PC-9 (cell line): ENCODE results near the gene MRPS34.

ENCODE experiments used
- EZH2 ChIP-seq: fragments of 200-600 bp; sonication (generic); IDR thresholded peaks from 2 replicates; pipeline ENCODE4 v1.8.0; 2017; ENCODE audit warnings: antibody characterized with exemption, low read depth
- TF ChIP-seq, protein P1 (sequence below): fragments of 200-600 bp; sonication (generic); conservative IDR thresholded peaks from 2 replicates; pipeline ENCODE4 v1.6.1; 2017; ENCODE audit warnings: mixed run types, antibody characterized with exemption, mild to moderate bottlenecking, moderate library complexity

- TF ChIP-seq, protein P1, sequence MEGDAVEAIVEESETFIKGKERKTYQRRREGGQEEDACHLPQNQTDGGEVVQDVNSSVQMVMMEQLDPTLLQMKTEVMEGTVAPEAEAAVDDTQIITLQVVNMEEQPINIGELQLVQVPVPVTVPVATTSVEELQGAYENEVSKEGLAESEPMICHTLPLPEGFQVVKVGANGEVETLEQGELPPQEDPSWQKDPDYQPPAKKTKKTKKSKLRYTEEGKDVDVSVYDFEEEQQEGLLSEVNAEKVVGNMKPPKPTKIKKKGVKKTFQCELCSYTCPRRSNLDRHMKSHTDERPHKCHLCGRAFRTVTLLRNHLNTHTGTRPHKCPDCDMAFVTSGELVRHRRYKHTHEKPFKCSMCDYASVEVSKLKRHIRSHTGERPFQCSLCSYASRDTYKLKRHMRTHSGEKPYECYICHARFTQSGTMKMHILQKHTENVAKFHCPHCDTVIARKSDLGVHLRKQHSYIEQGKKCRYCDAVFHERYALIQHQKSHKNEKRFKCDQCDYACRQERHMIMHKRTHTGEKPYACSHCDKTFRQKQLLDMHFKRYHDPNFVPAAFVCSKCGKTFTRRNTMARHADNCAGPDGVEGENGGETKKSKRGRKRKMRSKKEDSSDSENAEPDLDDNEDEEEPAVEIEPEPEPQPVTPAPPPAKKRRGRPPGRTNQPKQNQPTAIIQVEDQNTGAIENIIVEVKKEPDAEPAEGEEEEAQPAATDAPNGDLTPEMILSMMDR: no peak
- no peak for TF ChIP-seq EZH2
Observed at GRCh38 chr16:1787322-1788094, 14.6 kb upstream of the MRPS34 start.
